AG04449 (cell line): ENCODE measurements around the gene GPR107.

Source experiments
- CTCF ChIA-PET: fragments of 350-600 bp; formaldehyde crosslinking; extraction: SDS; loops from one replicate; lab custom pipeline; 2021; ENCODE audit warnings: antibody characterized with exemption; lab: Yijun Ruan, JAX
- POLR2A ChIA-PET: fragments of 400-600, 350-600 bp; formaldehyde crosslinking; extraction: SDS; loops from one replicate; lab custom pipeline; 2020; ENCODE audit warnings: antibody characterized with exemption, inconsistent platforms; lab: Yijun Ruan, JAX
- DNase-seq: peaks from one replicate; pipeline ENCODE4 v3.0.0-alpha.2; 2010; ENCODE audit warnings: low read depth, low spot score
- H3K4me3 ChIP-seq: 2 replicates; pipeline ENCODE4 v1.5.1; 2011; ENCODE audit warnings: low read depth, mild to moderate bottlenecking, control low read depth, low read length
- CTCF ChIP-seq: IDR thresholded peaks from one replicate; pipeline ENCODE4 v1.5.1; 2011; ENCODE audit warnings: mild to moderate bottlenecking, moderate library complexity, low read length, control low read depth, inconsistent platforms; ENCODE audit not compliant: insufficient read depth; ENCODE audit errors: missing control alignments

The GPR107 gene

GRCh38 chr9:130092910-130093309 is 39.2 kb downstream of the GPR107 start:
- POLR2A ChIA-PET: no interaction called here
- no peak overlapping the region for H3K4me3 ChIP-seq
- CTCF ChIA-PET: interaction anchor here (1.0 to 5.1 kb wide), 4 partner anchors 14 to 614 kb away, joined by 3 to 38 read pairs (median 4); no protein-coding TSS in a partner anchor
- TF ChIP-seq CTCF: no peak
- no peak for DNase-seq

GRCh38 chr9:130095872-130096271 is 42.2 kb downstream of the GPR107 start:
- H3K4me3 ChIP-seq: no peak overlapping the region
- DNase-seq: no peak
- CTCF ChIA-PET: interaction anchor here (5.1 kb wide), 1 partner anchor 11 kb away, joined by 38 read pairs; no protein-coding TSS in a partner anchor
- POLR2A ChIA-PET: no interaction called here
- no peak for TF ChIP-seq CTCF

- no peak for DNase-seq
- TF ChIP-seq CTCF: no peak
- POLR2A ChIA-PET: no interaction called here
- CTCF ChIA-PET: interaction anchor here (0.7 to 4.9 kb wide), 11 partner anchors 13 to 582 kb away, joined by 3 to 37 read pairs (median 3); no protein-coding TSS in a partner anchor
- H3K4me3 ChIP-seq: no peak overlapping the region
Observed at GRCh38 chr9:130100681-130101080, 47.0 kb downstream of the GPR107 start.

GRCh38 chr9:130101915-130102314 is 48.2 kb downstream of the GPR107 start:
- CTCF ChIA-PET: interaction anchor here (1.2 to 4.9 kb wide), 4 partner anchors 134 to 581 kb away, joined by 3 to 37 read pairs (median 6); no protein-coding TSS in a partner anchor
- POLR2A ChIA-PET: no interaction called here
- no peak for DNase-seq
- no peak for TF ChIP-seq CTCF
- no peak overlapping the region for H3K4me3 ChIP-seq

GRCh38 chr9:130104491-130105193 is 50.9 kb downstream of the GPR107 start:
- no peak overlapping the region for H3K4me3 ChIP-seq
- CTCF ChIA-PET: interaction anchor here (0.8 to 21.0 kb wide), 6 partner anchors 11 to 237 kb away, joined by 3 to 384 read pairs (median 31); no protein-coding TSS in a partner anchor
- TF ChIP-seq CTCF: no peak
- POLR2A ChIA-PET: no interaction called here
- no peak for DNase-seq

GRCh38 chr9:130106860-130107233 is 53.1 kb downstream of the GPR107 start:
- CTCF ChIA-PET: interaction anchor here (0.7 to 21.0 kb wide), 49 partner anchors 8 to 586 kb away, joined by 3 to 384 read pairs (median 5); no protein-coding TSS in a partner anchor

More at GRCh38 chr9:130106860-130107233, 53.1 kb downstream of the GPR107 start:
- no peak overlapping the region for H3K4me3 ChIP-seq
- POLR2A ChIA-PET: interaction anchor here (0.6 kb wide), 1 partner anchor 277 kb away, joined by 3 read pairs; no protein-coding TSS in a partner anchor
- no peak for DNase-seq
- no peak for TF ChIP-seq CTCF
